Panc1 (cell line): ENCODE results near the gene IL6. TPM values are rescaled to one million over a fixed set of nuclear protein-coding genes. Genes with fewer than 3 reads are reported as not detected.

Experiments
- ATAC-seq: fragments of 200-7000 bp; cut with Tn5 transposase; 2 replicates; pipeline ENCODE4 v1.9.1; 2020; ENCODE audit warnings: mild to moderate bottlenecking, moderate library complexity
- BruUV-seq: library from RNA; stranded (reverse); fragments of 400-500 nt; replicated peaks from 2 replicates; lab custom pipeline; 2021; lab: Mats Ljungman, UMichigan
- CTCF ChIA-PET: fragments of 300-600 bp; sonication (Branson Sonifier 250); formaldehyde crosslinking; loops from one replicate; lab custom pipeline; 2022; ENCODE audit warnings: antibody characterized with exemption; lab: Charles Lee
- POLR2A ChIA-PET: fragments of 300-600 bp; sonication (Branson Sonifier 250); formaldehyde crosslinking; loops from one replicate; lab custom pipeline; 2022; ENCODE audit warnings: antibody characterized with exemption; lab: Charles Lee
- DNase-seq: peaks from one replicate; pipeline ENCODE4 v3.0.0-alpha.2; 2010; ENCODE audit warnings: low read depth, low spot score
- H3K27ac ChIP-seq: 2 replicates; pipeline ENCODE4 v1.5.1; 2011; ENCODE audit warnings: mild to moderate bottlenecking, low read length, inconsistent platforms
- H3K27me3 ChIP-seq: fragments of 200-500 bp; sonication (Bioruptor generic); 2 replicates; pipeline ENCODE4 v1.6.0; 2014; ENCODE audit warnings: low read length, inconsistent platforms; ENCODE audit not compliant: control insufficient read depth, insufficient read depth
- H3K36me3 ChIP-seq: fragments of 200-500 bp; sonication (Bioruptor generic); 2 replicates; pipeline ENCODE4 v1.5.1; 2014; ENCODE audit warnings: inconsistent platforms, mild to moderate bottlenecking, low read length, moderate library complexity; ENCODE audit not compliant: control insufficient read depth, insufficient read depth
- H3K4me1 ChIP-seq: 2 replicates; pipeline ENCODE4 v1.5.1; 2011; ENCODE audit warnings: inconsistent platforms, mild to moderate bottlenecking, low read length, moderate library complexity; ENCODE audit not compliant: control insufficient read depth, insufficient read depth
- H3K4me3 ChIP-seq, 2 experiments: 2 replicates each; pipeline ENCODE4 v1.5.1; 2011 to 2012; ENCODE audit warnings: low read depth in 2 of 2, low read length in 2 of 2, mild to moderate bottlenecking in 2 of 2, inconsistent platforms in 1 of 2, moderate library complexity in 1 of 2
- H3K9me3 ChIP-seq: fragments of 200-500 bp; sonication (Bioruptor generic); 2 replicates; pipeline ENCODE4 v1.5.1; 2014; ENCODE audit warnings: low read depth, mild to moderate bottlenecking, inconsistent platforms, low read length, moderate library complexity; ENCODE audit not compliant: control insufficient read depth, insufficient read depth
- POLR2AphosphoS5 ChIP-seq: IDR thresholded peaks from 2 replicates; pipeline ENCODE4 v1.6.1; 2012; ENCODE audit warnings: mild to moderate bottlenecking, low read depth, low read length, moderate library complexity
- SIN3A ChIP-seq: IDR thresholded peaks from 2 replicates; pipeline ENCODE4 v1.6.1; 2012; ENCODE audit warnings: low read depth, mild to moderate bottlenecking, low read length, moderate library complexity, borderline replicate concordance; ENCODE audit not compliant: insufficient read depth
- TCF7L2 ChIP-seq: IDR thresholded peaks from 2 replicates; pipeline ENCODE4 v1.6.1; 2011; ENCODE audit warnings: mild to moderate bottlenecking, low read depth, low read length, inconsistent platforms
- in situ Hi-C: cut with HindIII; loops from 2 replicates; pipeline ENCODE4 v1.10.0; 2016; ENCODE audit warnings: low sequenced_read_pairs, low pct_unique_long_range_greater_than_20kb
- intact Hi-C: fragments of 100-400 bp; cut with micrococcal nuclease; formaldehyde crosslinking; loops from one replicate; pipeline ENCODE4 v1.10.0; 2022; ENCODE audit not compliant: unreplicated experiment
- total RNA-seq: library from RNA; stranded (reverse); gene quantifications from one replicate; pipeline ENCODE4 v1.2.1, GENCODE V29; 2021; ENCODE audit not compliant: unreplicated experiment
- TF ChIP-seq, protein P1 (sequence below), 2 experiments: IDR thresholded peaks; 2 replicates each; pipeline ENCODE4 v1.6.1; 2011 to 2012; ENCODE audit warnings: low read depth in 2 of 2, control low read depth in 1 of 2, low read length in 1 of 2, mild to moderate bottlenecking in 1 of 2, moderate library complexity in 1 of 2; ENCODE audit not compliant: insufficient read depth in 1 of 2
- TF ChIP-seq, protein P2 (sequence below): fragments of 450-650 bp; IDR thresholded peaks from 2 replicates; pipeline ENCODE4 v1.5.1; 2017; ENCODE audit warnings: mild to moderate bottlenecking

The IL6 gene
- total RNA-seq, 1 experiment from 2014 or later = not detected

DNA sequence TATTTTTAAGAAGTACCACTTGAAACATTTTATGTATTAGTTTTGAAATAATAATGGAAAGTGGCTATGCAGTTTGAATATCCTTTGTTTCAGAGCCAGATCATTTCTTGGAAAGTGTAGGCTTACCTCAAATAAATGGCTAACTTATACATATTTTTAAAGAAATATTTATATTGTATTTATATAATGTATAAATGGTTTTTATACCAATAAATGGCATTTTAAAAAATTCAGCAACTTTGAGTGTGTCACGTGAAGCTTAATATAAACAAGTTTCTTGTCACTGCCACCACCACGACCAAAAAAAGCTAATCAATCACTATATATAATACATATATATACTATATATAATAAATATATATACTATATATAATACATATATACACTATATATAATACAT lies 4.8 kb downstream of the IL6 start:
- no peak overlapping the region for H3K27ac ChIP-seq
- no TSS peak for BruUV-seq
- intact Hi-C loops = loop anchor here (5.0 kb wide), 1 partner anchor 326 kb away; no protein-coding TSS in a partner anchor
- H3K4me1 ChIP-seq = peaks cover 5% of the 10 kb centered on the region
- DNase-seq = no peak
- no peak for ATAC-seq
- POLR2A ChIA-PET = interaction anchor here (0.6 kb wide), 1 partner anchor 462 kb away, joined by 4 read pairs; no protein-coding TSS in a partner anchor
- in situ Hi-C loops = no loop called here
- H3K4me3 ChIP-seq = no peak overlapping the region
- no peaks in the 10 kb centered on the region for H3K27me3 ChIP-seq
- no peaks in the 10 kb centered on the region for H3K9me3 ChIP-seq
- no peaks in the 10 kb centered on the region for H3K36me3 ChIP-seq
- CTCF ChIA-PET = interaction anchor here (0.7 to 1.7 kb wide), 3 partner anchors 59 to 171 kb away, joined by 3 to 8 read pairs (median 7); no protein-coding TSS in a partner anchor
- no peak for TF ChIP-seq POLR2AphosphoS5
- TF ChIP-seq, protein P1, sequence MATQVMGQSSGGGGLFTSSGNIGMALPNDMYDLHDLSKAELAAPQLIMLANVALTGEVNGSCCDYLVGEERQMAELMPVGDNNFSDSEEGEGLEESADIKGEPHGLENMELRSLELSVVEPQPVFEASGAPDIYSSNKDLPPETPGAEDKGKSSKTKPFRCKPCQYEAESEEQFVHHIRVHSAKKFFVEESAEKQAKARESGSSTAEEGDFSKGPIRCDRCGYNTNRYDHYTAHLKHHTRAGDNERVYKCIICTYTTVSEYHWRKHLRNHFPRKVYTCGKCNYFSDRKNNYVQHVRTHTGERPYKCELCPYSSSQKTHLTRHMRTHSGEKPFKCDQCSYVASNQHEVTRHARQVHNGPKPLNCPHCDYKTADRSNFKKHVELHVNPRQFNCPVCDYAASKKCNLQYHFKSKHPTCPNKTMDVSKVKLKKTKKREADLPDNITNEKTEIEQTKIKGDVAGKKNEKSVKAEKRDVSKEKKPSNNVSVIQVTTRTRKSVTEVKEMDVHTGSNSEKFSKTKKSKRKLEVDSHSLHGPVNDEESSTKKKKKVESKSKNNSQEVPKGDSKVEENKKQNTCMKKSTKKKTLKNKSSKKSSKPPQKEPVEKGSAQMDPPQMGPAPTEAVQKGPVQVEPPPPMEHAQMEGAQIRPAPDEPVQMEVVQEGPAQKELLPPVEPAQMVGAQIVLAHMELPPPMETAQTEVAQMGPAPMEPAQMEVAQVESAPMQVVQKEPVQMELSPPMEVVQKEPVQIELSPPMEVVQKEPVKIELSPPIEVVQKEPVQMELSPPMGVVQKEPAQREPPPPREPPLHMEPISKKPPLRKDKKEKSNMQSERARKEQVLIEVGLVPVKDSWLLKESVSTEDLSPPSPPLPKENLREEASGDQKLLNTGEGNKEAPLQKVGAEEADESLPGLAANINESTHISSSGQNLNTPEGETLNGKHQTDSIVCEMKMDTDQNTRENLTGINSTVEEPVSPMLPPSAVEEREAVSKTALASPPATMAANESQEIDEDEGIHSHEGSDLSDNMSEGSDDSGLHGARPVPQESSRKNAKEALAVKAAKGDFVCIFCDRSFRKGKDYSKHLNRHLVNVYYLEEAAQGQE (IDR thresholded peaks at IDR 0.05; ENCODE audit: insufficient read depth in 1 of 2, low read depth in 2 of 2, low read length in 1 of 2) = no peak
- TF ChIP-seq TCF7L2 = no peak
- TF ChIP-seq, protein P2, sequence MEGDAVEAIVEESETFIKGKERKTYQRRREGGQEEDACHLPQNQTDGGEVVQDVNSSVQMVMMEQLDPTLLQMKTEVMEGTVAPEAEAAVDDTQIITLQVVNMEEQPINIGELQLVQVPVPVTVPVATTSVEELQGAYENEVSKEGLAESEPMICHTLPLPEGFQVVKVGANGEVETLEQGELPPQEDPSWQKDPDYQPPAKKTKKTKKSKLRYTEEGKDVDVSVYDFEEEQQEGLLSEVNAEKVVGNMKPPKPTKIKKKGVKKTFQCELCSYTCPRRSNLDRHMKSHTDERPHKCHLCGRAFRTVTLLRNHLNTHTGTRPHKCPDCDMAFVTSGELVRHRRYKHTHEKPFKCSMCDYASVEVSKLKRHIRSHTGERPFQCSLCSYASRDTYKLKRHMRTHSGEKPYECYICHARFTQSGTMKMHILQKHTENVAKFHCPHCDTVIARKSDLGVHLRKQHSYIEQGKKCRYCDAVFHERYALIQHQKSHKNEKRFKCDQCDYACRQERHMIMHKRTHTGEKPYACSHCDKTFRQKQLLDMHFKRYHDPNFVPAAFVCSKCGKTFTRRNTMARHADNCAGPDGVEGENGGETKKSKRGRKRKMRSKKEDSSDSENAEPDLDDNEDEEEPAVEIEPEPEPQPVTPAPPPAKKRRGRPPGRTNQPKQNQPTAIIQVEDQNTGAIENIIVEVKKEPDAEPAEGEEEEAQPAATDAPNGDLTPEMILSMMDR = no peak
- no peak for TF ChIP-seq SIN3A

- Histone ChIP-seq H3K4me3 (no peak overlapping the region), H3K27ac (no peak overlapping the region), H3K27me3 (no peaks in the 10 kb centered on the region), H3K36me3 (no peaks in the 10 kb centered on the region), H3K4me1 (peaks cover 5% of the 10 kb centered on the region; the same call in 1 of the 2 replicates), H3K9me3 (no peaks in the 10 kb centered on the region)
- intact Hi-C loops (loop anchor here (5.0 kb wide), 1 partner anchor 325 kb away; no protein-coding TSS in a partner anchor), in situ Hi-C loops (no loop called here)
- BruUV-seq = no TSS peak
- CTCF ChIA-PET = interaction anchor here (0.7 to 1.7 kb wide), 2 partner anchors 172 to 174 kb away, joined by 3 to 7 read pairs; no protein-coding TSS in a partner anchor
- DNase-seq = no peak
- POLR2A ChIA-PET = no interaction called here
- TF ChIP-seq, protein P2 = peak; percentile 61
- TF ChIP-seq, protein P1 (IDR thresholded peaks at IDR 0.05; ENCODE audit: insufficient read depth in 1 of 2, low read depth in 2 of 2, low read length in 1 of 2) = no peak
- peak; percentile 75 for ATAC-seq
Measured at GRCh38 chr7:22732556-22733126, 5.6 kb downstream of the IL6 start.
